Measurements from ENCODE around the gene MYF6. TPM values are rescaled to one million over a fixed set of nuclear protein-coding genes. Genes with fewer than 3 reads are reported as not detected.
A peak's percentile ranks its signal among the peaks of the same experiment; 100 is the strongest.

The MYF6 gene
- total RNA-seq (2014; rRNA removed; shearing (Covaris generic)): not detected in 2 replicates

GRCh38 chr12:80707126-80707829, at the start of gene MYF6:
TSS of gene MYF6 (plus strand) at chr12:80707634. CDS start at chr12:80707720, 86 bp downstream.
- DNase-seq (ENCODE audit: low read depth): no peak

GRCh38 chr12:80659512-80660063, 47.8 kb upstream of the MYF6 start:
- DNase-seq (ENCODE audit: low read depth): no peak

GRCh38 chr12:80662586-80662985, 44.8 kb upstream of the MYF6 start:
- DNase-seq (ENCODE audit: low read depth): no peak

- DNase-seq (ENCODE audit: low read depth): no peak
These were observed 37.2 kb upstream of the MYF6 start for GRCh38 chr12:80670214-80670613.

GRCh38 chr12:80676042-80676636, 31.3 kb upstream of the MYF6 start:
- DNase-seq (ENCODE audit: low read depth): peak; percentile 8

- DNase-seq (ENCODE audit: low read depth): no peak
These were observed 30.6 kb upstream of the MYF6 start for GRCh38 chr12:80676856-80677255.

GRCh38 chr12:80677994-80678393, 29.4 kb upstream of the MYF6 start:
- no peak for DNase-seq (ENCODE audit: low read depth)

GRCh38 chr12:80679346-80680131, 27.9 kb upstream of the MYF6 start:
- no peak for DNase-seq (ENCODE audit: low read depth)

GRCh38 chr12:80681287-80681686, 26.1 kb upstream of the MYF6 start:
- DNase-seq (ENCODE audit: low read depth): no peak

GRCh38 chr12:80681786-80682185, 25.6 kb upstream of the MYF6 start:
- no peak for DNase-seq (ENCODE audit: low read depth)

- DNase-seq (ENCODE audit: low read depth): no peak
These were observed 23.3 kb upstream of the MYF6 start for GRCh38 chr12:80684077-80684495.

GRCh38 chr12:80690090-80690489, 17.3 kb upstream of the MYF6 start:
- DNase-seq (ENCODE audit: low read depth): no peak

- DNase-seq (ENCODE audit: low read depth): no peak
These were observed 16.9 kb upstream of the MYF6 start for GRCh38 chr12:80690513-80690912.

GRCh38 chr12:80692114-80692513, 15.3 kb upstream of the MYF6 start:
- DNase-seq (ENCODE audit: low read depth): no peak

- no peak for DNase-seq (ENCODE audit: low read depth)
These were observed 10.1 kb upstream of the MYF6 start for GRCh38 chr12:80697270-80697887.

- DNase-seq (ENCODE audit: low read depth): no peak
These were observed 9.2 kb upstream of the MYF6 start for GRCh38 chr12:80698256-80698655.

GRCh38 chr12:80698847-80699542, 8.4 kb upstream of the MYF6 start:
- DNase-seq (ENCODE audit: low read depth): peak; percentile 3

GRCh38 chr12:80700327-80700726, 7.1 kb upstream of the MYF6 start:
- DNase-seq (ENCODE audit: low read depth): no peak

GRCh38 chr12:80701388-80701787, 6.0 kb upstream of the MYF6 start:
- DNase-seq (ENCODE audit: low read depth): peak; percentile 47

- DNase-seq (ENCODE audit: low read depth): peak; percentile 80
These were observed 4.3 kb upstream of the MYF6 start for GRCh38 chr12:80702889-80703805.

All from M059J (cell line).